ENCODE results near the gene ZNF710. TPM values are rescaled to one million over a fixed set of nuclear protein-coding genes. Genes with fewer than 3 reads are reported as not detected.
A peak's percentile ranks its signal among the peaks of the same experiment; 100 is the strongest.

Gene ZNF710
- total RNA-seq, 1 donor from 2014 or later: 9.9 TPM

GRCh38 chr15:90037961-90038631 is 37.0 kb downstream of the ZNF710 start:
- peak; percentile 44 to 58 for DNase-seq (ENCODE audit: low read depth in 2 of 2)

DNA sequence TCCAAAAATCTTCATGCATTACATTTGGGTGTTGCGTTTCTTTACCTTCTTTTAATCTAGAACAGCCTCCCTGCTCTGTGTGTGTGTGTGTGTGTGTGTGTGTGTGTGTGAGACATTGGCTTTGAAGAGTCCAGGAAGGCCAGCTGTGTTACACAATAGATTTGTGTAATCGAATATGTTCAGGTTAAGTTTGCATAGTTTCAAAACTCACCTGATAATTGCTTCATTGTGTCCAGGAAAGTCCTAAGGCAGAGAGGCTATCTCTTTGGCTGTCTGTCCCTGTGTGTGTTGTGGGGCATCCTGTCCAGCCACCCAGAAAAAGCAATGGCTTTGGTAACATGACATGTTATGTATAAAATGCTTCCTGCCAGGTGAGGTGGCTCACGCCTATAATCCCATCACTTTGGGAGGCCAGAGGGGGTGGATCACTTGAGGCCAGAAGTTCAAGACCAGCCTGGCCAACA is 37.5 kb downstream of the ZNF710 start:
- no peak for DNase-seq (ENCODE audit: low read depth in 2 of 2)

GRCh38 chr15:90039996-90040395 is 38.9 kb downstream of the ZNF710 start:
- no peak for DNase-seq (ENCODE audit: low read depth in 2 of 2)

DNA sequence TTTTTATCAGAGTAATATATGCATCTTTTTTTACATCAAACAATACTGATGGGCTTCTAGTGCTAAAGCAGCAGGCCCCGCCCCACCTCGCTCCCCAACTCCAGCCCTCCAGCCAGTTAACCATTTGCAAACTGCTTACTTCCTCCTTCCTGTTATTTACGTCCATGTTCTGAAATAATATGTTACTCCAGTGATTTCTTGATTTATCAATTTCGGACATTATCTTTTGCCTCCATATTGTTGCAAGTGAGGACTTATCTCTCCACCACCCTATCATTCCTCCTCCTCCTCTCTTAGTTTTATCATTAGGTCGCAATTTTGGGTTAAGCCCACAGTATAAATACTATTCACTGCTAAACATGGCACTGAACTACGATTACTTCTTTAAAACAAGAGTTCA is 39.5 kb downstream of the ZNF710 start:
- no peak for DNase-seq (ENCODE audit: low read depth in 2 of 2)

DNA sequence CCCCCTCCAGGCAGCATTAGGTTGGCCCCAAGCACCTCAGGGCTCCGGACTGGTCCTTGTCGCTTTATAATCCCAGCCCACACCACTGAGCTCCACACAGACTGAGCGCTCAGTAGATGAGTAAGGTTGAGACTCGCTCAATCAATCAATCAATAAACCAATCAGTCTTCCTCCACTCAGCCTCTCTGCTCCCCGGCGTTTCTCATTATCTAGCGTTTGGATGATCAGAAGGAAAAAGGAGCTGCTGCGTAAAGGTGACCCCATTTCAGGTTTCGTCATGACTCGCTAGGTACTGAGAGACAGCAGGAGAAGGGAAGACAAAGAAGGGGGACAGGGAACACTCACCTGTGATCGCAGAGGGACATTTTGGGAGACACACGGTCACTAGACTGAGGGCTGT is 41.2 kb downstream of the ZNF710 start:
- no peak for DNase-seq (ENCODE audit: low read depth in 2 of 2)

- no peak for DNase-seq (ENCODE audit: low read depth in 2 of 2)
These were observed 41.8 kb downstream of the ZNF710 start for GRCh38 chr15:90042766-90043529.

DNA sequence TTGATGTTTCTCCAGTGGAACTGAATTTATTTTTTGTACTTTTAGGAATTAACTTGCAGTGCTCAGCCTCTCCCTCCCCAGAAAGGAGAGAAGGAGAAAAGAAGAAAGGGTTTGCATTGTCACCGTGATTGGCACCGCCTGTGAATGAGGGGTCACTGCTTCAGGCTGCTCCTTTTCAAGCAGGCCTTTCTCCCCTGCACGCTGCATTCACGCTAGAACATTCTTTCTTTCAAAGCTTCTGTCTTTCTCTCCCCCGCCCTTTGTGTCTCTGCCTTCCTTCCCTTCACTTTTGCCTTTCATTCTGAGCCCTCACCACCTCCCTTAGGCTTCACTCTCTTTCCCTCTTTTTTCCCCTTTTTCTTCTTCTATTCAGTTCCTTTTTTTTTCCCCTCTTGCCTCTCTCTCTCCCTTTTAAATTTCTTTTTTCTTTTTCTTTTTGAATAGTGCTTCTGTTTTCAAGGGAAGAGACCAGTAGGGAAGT is 42.4 kb downstream of the ZNF710 start:
- DNase-seq (ENCODE audit: low read depth in 2 of 2): no peak

DNA sequence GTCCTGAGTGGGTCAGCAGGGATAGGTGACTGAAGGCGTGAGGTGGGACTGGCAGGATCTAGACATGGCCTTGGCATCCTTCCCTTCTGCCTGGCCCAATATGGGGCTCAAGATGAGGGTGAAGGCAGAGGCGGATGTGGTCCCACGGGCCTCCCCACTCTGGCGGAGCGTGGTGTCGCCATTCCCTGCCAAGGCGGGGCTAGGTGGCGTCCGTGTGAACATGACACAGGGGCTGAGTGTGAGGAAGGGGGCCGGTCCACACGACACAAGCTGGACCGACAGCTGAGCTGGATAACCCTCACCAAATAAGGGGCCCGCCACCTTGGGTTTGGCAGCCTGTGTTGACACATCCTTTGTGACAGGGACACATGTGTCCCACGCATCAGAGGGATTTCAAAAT is 43.1 kb downstream of the ZNF710 start:
- DNase-seq (ENCODE audit: low read depth in 2 of 2): no peak

DNA sequence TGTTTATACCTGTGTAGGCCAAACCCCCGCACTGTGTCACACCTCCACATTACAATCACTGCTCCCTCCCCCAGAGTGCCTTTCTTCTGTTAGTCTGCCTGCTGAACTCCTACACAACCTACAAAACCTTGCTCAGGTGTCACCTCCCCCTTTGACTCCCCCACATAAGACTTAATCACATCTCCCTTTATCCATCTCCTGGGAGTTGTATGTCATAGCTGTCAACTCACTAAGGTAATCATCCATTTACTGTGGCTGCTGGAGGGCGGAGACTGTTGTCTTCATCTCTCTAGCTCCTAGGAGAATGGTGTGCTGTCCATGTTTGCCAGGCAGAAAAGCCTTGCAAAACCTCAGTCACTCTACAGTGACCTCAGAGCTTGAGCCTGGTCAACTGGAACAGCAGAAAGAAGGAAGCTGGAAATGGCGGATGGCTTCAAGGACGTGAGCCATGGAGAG is 43.8 kb downstream of the ZNF710 start:
- no peak for DNase-seq (ENCODE audit: low read depth in 2 of 2)

DNA sequence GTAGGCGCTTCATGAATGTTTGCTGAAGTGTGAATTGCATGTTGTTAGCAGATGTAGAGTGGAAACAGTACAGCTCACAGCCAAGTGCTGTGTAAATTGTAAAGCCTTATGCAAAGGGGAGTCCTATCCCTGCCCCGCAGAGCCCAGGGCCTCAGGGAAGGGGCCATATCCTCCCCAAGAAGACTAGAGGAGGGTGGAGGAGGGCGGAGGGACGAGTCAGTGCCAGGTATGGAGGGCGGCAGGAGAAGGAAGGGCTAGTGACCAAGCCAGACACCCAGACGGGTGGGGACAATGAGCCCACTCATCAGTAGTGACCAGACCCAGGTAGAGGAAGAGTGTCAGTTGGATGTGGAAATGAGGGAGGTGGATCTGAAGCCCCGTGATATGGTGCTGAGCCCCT is 45.2 kb downstream of the ZNF710 start:
- DNase-seq (ENCODE audit: low read depth in 2 of 2): no peak

DNA sequence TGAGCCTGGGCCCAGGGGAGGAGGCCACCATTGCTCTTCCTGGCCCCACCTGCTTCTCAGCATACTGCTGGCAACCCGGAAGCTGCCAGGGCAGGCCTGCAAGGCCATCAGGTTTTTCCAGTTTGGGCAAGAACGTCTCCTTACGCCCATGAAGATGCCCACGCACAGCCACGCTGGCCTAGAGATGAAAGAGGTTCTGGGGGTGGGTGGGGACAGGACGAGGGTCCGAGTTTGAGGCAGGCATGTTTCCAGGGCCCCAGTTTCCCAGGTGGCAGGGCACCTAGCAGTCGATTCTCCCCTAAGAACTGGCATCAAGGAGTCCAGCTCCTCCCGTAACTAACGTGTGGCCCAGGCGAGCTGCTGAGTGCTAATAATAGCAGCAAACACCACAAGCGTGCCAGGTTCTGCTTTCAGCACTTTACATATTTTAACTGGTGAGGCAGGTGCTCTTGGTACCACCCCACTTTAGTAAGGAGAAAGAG is 45.8 kb downstream of the ZNF710 start:
- DNase-seq (ENCODE audit: low read depth in 2 of 2): no peak

- no peak for DNase-seq (ENCODE audit: low read depth in 2 of 2)
These were observed 46.9 kb downstream of the ZNF710 start for GRCh38 chr15:90047956-90048575.

- no peak for DNase-seq (ENCODE audit: low read depth in 2 of 2)
These were observed 47.9 kb downstream of the ZNF710 start for GRCh38 chr15:90049030-90049429.

- DNase-seq (ENCODE audit: low read depth in 2 of 2): no peak
These were observed 48.8 kb downstream of the ZNF710 start for GRCh38 chr15:90049666-90050604.

DNA sequence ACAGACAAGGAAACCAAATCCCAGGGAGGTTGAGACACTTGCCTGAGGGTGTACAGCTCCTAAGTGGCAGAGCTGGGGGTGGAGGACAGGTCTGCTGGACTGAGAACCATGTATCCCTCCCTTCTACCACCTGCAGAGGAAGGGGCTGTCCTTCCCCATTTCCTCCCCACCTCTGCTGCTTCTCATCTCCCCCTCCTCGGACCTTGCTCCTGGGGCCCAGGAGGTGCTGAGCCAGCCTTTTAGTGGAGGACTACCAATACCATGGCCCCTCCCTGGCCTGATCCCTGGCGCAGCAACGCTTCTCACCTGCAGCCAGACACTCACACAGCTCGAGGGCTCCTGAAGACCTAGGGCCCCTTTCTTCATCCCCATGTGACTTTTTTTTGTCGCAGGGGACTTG is 50.8 kb downstream of the ZNF710 start:
- no peak for DNase-seq (ENCODE audit: low read depth in 2 of 2)

DNA sequence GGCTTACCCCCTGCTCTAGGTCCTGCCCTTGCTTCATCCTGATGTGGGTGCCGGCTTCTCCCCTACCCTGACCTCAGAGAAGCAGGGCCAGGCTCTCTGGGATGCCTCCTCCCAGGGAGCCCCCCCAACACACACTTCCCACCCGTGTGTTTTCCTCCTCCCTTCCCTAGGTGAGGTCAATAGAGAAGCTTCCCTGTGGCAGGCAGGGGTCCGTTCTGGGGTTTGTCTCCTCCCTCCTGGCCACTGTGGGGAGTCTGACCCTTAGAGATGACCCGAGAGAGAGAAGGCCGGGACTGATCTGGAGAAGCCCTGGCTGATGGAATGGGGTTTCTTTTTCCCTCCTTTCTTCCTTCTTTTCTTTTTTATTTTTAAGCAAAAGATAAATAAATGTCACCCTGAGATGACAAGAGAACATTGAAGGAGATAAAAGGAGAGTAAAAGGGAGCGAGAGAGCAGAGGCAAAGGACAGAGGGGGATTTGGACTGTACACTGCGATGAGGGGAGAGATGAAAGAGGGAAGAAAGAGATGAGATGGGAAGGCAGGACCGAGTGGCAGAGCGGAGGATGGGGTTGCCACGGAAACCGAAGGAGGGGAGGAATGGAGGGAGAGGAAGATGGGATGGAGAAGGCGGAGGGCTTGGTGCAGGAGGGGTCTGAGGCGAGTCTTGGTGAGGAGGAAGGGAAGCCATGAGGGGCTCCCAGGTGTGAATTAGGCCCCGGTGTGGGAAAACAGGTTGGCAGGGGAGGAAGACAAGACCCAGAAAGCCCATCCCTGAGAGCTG is 52.8 kb downstream of the ZNF710 start:
- DNase-seq (ENCODE audit: low read depth in 2 of 2): no peak

DNA sequence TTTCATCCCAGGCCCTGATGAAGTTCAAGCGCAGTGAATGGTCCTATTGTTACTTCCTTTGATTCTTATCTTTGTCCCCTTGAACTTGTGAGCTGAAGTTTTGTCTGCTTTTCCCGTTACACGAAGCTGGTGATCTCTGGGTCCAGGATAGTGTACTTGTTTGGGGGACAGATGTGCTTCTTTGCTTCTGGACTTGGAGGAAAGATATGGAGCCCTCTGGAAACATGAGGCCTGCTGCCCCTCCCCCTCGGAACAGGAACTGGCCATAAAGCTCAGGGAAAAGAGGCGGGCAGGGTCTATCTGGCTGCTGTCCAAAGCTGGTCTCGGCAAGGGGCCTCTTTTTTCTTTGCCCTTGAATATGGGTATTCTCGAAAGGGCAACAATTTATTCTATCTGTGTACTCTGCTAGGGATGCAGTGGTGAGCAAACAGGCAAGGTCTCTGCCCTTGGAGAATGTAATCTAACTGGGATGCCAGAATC is 53.5 kb downstream of the ZNF710 start:
- DNase-seq (ENCODE audit: low read depth in 2 of 2): no peak

DNA sequence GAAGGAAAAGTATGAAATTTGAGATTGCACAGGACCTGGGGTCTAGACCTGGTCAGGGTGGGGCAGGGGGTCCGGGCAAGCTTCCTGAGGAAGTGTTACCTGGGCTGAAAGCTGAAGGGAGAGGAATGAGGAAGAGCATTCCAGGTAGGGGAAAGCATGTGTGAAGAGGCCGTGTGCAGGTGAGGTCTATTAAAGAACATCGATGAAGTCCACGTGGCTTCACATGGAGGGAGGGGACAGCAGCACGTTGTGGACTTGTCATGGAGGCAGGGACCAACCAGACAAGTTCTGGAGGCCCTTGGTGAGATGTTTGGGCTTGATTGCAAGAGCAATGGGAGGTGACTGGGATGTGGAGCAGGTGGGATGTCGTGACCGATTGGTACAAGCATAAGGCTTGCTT is 54.1 kb downstream of the ZNF710 start:
- DNase-seq (ENCODE audit: low read depth in 2 of 2): no peak

- no peak for DNase-seq (ENCODE audit: low read depth in 2 of 2)
These were observed 55.4 kb downstream of the ZNF710 start for GRCh38 chr15:90056529-90056928.

DNA sequence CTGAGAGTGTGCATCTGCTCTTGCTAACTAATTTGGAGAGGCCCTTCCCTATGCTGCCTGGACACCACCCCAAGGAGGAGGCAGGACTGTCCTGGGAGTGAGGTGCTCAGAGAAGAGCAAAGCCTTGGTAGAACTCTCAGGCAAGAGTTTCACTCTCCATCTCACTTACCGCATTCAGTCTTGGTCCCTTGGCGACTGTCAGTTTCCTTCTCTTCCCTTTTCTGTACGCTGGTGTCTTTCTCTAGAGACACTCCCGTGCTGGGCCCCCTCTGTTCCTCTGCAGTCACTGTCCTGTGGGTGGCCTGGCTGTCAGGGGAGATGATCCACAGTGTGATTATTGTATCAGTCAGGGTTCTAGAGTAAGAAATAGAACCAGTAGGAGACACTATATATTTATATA is 57.2 kb downstream of the ZNF710 start:
- no peak for DNase-seq (ENCODE audit: low read depth in 2 of 2)
